ENCODE measurements around the gene CCDC88A. TPM values are rescaled to one million over a fixed set of nuclear protein-coding genes. Genes with fewer than 3 reads are reported as not detected.
"Not testable (repeated sequence)": the region's sequence is repeated elsewhere in the genome, so short reads cannot be mapped to it uniquely, and the experiment has no call there.

The CCDC88A gene
- total RNA-seq, 1 donor, result 54.3 TPM

DNA sequence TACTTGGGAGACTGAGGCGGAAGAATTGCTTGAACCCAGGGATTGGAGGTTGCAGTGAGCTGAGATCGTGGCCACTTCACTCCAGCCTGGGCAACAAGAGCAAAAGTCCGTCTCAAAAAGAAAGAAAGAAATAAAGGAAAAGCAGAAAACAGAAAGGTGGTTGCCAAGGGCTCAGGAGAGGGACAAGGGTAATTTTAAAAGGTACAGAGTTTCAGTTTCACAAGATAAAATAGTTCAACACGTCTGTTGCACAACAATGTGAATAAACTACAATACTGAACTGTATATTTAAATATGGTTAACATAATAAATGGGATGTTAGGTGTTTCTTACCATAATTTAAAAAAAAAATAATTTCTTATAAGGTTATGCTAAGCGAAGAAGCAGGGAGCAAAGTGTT lies 174.2 kb downstream of the CCDC88A start:
- no peak overlapping the region for H3K4me3 ChIP-seq (ENCODE audit: insufficient read depth, low read length)
- peaks cover 36% of the 10 kb centered on the region for H3K36me3 ChIP-seq (ENCODE audit: insufficient read depth, low read length)
- no peaks in the 10 kb centered on the region for H3K9me3 ChIP-seq (ENCODE audit: low read depth, low read length)
- no peak overlapping the region for H3K4me2 ChIP-seq (ENCODE audit: insufficient read depth, low read length)
- TF ChIP-seq, protein P1, sequence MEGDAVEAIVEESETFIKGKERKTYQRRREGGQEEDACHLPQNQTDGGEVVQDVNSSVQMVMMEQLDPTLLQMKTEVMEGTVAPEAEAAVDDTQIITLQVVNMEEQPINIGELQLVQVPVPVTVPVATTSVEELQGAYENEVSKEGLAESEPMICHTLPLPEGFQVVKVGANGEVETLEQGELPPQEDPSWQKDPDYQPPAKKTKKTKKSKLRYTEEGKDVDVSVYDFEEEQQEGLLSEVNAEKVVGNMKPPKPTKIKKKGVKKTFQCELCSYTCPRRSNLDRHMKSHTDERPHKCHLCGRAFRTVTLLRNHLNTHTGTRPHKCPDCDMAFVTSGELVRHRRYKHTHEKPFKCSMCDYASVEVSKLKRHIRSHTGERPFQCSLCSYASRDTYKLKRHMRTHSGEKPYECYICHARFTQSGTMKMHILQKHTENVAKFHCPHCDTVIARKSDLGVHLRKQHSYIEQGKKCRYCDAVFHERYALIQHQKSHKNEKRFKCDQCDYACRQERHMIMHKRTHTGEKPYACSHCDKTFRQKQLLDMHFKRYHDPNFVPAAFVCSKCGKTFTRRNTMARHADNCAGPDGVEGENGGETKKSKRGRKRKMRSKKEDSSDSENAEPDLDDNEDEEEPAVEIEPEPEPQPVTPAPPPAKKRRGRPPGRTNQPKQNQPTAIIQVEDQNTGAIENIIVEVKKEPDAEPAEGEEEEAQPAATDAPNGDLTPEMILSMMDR (IDR thresholded peaks at IDR 0.05; ENCODE audit: extremely low read depth, low read depth, low read length), result no peak
- no peaks in the 10 kb centered on the region for H3K27me3 ChIP-seq (ENCODE audit: insufficient read depth, low read length)
- no peaks in the 10 kb centered on the region for H3K79me2 ChIP-seq (ENCODE audit: insufficient read depth, low read length)
- no peak for DNase-seq (ENCODE audit: insufficient read length, low spot score, missing footprints)
- H2AFZ ChIP-seq (ENCODE audit: low read length), result no peak overlapping the region
- H3K4me1 ChIP-seq (ENCODE audit: insufficient read depth, low read length), result no peaks in the 10 kb centered on the region
- H4K20me1 ChIP-seq (ENCODE audit: insufficient read depth, low read length), result no peaks in the 10 kb centered on the region
- H3K27ac ChIP-seq (ENCODE audit: low read depth, low read length), result no peak overlapping the region

DNA sequence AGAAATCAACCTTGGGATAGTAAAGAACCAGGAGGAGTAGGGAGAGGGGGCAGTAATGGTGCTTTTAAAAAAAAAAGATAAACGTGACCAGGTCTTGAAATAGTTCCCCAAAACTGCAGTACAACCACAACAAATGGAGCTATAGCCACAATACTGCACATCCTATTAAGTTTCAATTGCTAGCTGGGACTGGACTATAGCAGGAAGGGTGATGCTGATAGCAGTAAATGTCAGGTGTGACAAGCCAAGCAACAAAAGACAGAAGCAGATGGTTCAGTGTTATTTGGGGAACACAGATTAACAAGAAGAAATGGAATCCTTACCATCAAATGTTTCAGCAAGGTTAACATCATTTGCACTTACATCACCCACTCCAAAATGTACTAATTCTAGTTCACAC lies 177.0 kb downstream of the CCDC88A start:
- H3K27ac ChIP-seq (ENCODE audit: low read depth, low read length), result no peak overlapping the region
- H3K27me3 ChIP-seq (ENCODE audit: insufficient read depth, low read length), result no peaks in the 10 kb centered on the region
- TF ChIP-seq, protein P1 (IDR thresholded peaks at IDR 0.05; ENCODE audit: extremely low read depth, low read depth, low read length), result no peak
- H3K79me2 ChIP-seq (ENCODE audit: insufficient read depth, low read length), result no peaks in the 10 kb centered on the region
- no peaks in the 10 kb centered on the region for H3K4me1 ChIP-seq (ENCODE audit: insufficient read depth, low read length)
- H2AFZ ChIP-seq (ENCODE audit: low read length), result no peak overlapping the region
- no peaks in the 10 kb centered on the region for H3K9me3 ChIP-seq (ENCODE audit: low read depth, low read length)
- no peak for DNase-seq (ENCODE audit: insufficient read length, low spot score, missing footprints)
- no peaks in the 10 kb centered on the region for H4K20me1 ChIP-seq (ENCODE audit: insufficient read depth, low read length)
- no peak overlapping the region for H3K4me3 ChIP-seq (ENCODE audit: insufficient read depth, low read length)
- H3K4me2 ChIP-seq (ENCODE audit: insufficient read depth, low read length), result no peak overlapping the region
- H3K36me3 ChIP-seq (ENCODE audit: insufficient read depth, low read length), result peaks cover 24% of the 10 kb centered on the region

DNA sequence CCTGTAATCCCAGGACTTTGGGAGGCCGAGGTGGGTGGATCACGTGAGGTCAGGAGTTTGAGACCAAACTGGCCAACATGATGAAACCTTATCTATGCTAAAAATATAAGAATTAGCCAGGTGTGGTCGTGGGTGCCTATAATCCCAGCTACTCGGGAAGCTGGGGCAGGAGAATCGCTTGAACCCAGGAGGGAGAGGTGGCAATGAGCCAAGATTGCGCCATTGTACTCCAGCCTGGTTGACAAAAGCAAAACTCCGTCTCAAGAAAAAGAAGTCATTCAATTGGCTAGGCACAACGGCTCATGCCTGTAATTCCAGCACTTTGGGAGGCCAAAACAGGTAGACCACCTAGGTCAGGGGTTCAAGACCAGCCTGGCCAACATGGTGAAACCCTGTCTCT lies 178.1 kb downstream of the CCDC88A start:
- not testable (repeated sequence) for H2AFZ ChIP-seq (ENCODE audit: low read length); DNase-seq (ENCODE audit: insufficient read length, low spot score, missing footprints); H3K4me3 ChIP-seq (ENCODE audit: insufficient read depth, low read length); H3K27me3 ChIP-seq (ENCODE audit: insufficient read depth, low read length); H3K4me1 ChIP-seq (ENCODE audit: insufficient read depth, low read length); H3K9me3 ChIP-seq (ENCODE audit: low read depth, low read length); H3K27ac ChIP-seq (ENCODE audit: low read depth, low read length); H4K20me1 ChIP-seq (ENCODE audit: insufficient read depth, low read length); H3K4me2 ChIP-seq (ENCODE audit: insufficient read depth, low read length); H3K79me2 ChIP-seq (ENCODE audit: insufficient read depth, low read length)
- peaks cover 25% of the 10 kb centered on the region for H3K36me3 ChIP-seq (ENCODE audit: insufficient read depth, low read length)

DNA sequence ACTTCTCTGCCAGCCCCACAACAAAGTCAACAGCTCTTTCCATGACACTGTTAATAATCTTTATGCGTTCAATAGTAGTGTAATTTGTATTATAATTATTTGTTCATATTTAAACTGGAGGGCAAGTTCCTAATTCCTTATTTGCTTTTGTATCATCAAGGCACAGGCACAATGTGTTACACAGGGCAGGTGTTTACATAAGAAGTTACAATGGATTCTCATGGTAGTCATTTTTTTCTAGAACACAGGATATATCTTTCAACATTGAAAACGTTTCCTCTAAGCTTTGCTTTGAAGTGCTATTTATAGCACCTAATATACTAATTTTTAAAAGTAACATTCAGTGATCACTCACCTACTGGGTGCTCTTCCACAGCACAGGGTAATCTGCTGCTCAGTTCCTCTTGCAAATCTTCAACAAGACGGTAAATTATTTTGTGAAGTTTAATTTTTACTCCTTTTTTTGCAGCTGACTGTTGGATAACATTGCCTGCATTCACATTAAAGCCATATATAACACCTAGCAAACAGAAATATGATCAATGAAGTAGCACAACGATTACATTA lies 179.9 kb downstream of the CCDC88A start:
- peaks cover 35% of the 10 kb centered on the region for H3K36me3 ChIP-seq (ENCODE audit: insufficient read depth, low read length)
- no peak overlapping the region for H3K4me3 ChIP-seq (ENCODE audit: insufficient read depth, low read length)
- no peak overlapping the region for H3K27ac ChIP-seq (ENCODE audit: low read depth, low read length)
- H3K9me3 ChIP-seq (ENCODE audit: low read depth, low read length), result no peaks in the 10 kb centered on the region
- no peak overlapping the region for H2AFZ ChIP-seq (ENCODE audit: low read length)
- H3K27me3 ChIP-seq (ENCODE audit: insufficient read depth, low read length), result no peaks in the 10 kb centered on the region
- TF ChIP-seq, protein P1 (IDR thresholded peaks at IDR 0.05; ENCODE audit: extremely low read depth, low read depth, low read length), result no peak
- peaks cover 6% of the 10 kb centered on the region for H4K20me1 ChIP-seq (ENCODE audit: insufficient read depth, low read length)
- no peak for DNase-seq (ENCODE audit: insufficient read length, low spot score, missing footprints)
- no peak overlapping the region for H3K4me2 ChIP-seq (ENCODE audit: insufficient read depth, low read length)
- H3K4me1 ChIP-seq (ENCODE audit: insufficient read depth, low read length), result peaks cover 9% of the 10 kb centered on the region
- peaks cover 6% of the 10 kb centered on the region for H3K79me2 ChIP-seq (ENCODE audit: insufficient read depth, low read length)

Small RNAs within 50 kb of the gene (small RNA-seq; reads per million reads assigned to genes)
- not detected for gene RF00019
- not detected for gene RNU6-221P
- not detected for gene RNU6-775P

Other genes starting within 250 kb of the CCDC88A start
- gene CLHC1, start 187.6 kb downstream of the CCDC88A start, total RNA-seq, result 13.6 and 14.5 TPM in 2 replicates
- gene RPS27A, start 187.2 kb downstream of the CCDC88A start, total RNA-seq, result 641 and 683 TPM in 2 replicates
- gene MTIF2, start 150.6 kb downstream of the CCDC88A start, total RNA-seq, result 45.6 and 51.9 TPM in 2 replicates
- gene CFAP36, start 99.9 kb upstream of the CCDC88A start, total RNA-seq, result 30.4 and 35.1 TPM in 2 replicates
- gene PPP4R3B, start 197.8 kb upstream of the CCDC88A start, total RNA-seq, result 36.5 and 37.6 TPM in 2 replicates